HepG2 (cell line): ENCODE data around the gene SECTM1. TPM values are rescaled to one million over a fixed set of nuclear protein-coding genes. Genes with fewer than 3 reads are reported as not detected.

ENCODE experiments used
- BCL6 ChIP-seq: IDR thresholded peaks from 2 replicates; pipeline ENCODE4 v1.6.1; 2016; ENCODE audit warnings: missing genetic modification reagents, missing compliant biosample characterization
- CREB1 ChIP-seq, 2 experiments: fragments of 450-650 bp in 1 of 2; IDR thresholded peaks; 2 replicates each; pipeline ENCODE4 v1.6.1; 2016 to 2017; ENCODE audit warnings: control low read depth in 1 of 2, mild to moderate bottlenecking in 1 of 2, missing compliant biosample characterization in 1 of 2, missing genetic modification characterization in 1 of 2
- DPF2 ChIP-seq: sonication (generic); formaldehyde crosslinking; IDR thresholded peaks from 2 replicates; pipeline ENCODE4 v1.4.0; 2020; ENCODE audit warnings: mild to moderate bottlenecking, low read depth, missing genetic modification reagents, borderline replicate concordance
- FOSL2 ChIP-seq: sonication (generic); formaldehyde crosslinking; IDR thresholded peaks from 2 replicates; pipeline ENCODE4 v1.4.0; 2020; ENCODE audit warnings: missing genetic modification reagents
- KAT8 ChIP-seq: IDR thresholded peaks from 2 replicates; pipeline ENCODE4 v1.6.1; 2016; ENCODE audit warnings: missing genetic modification reagents, missing compliant biosample characterization
- NFE2L1 ChIP-seq: sonication (generic); formaldehyde crosslinking; IDR thresholded peaks from 2 replicates; pipeline ENCODE4 v1.4.0; 2020; ENCODE audit warnings: missing genetic modification reagents, mild to moderate bottlenecking, borderline replicate concordance
- SOX13 ChIP-seq, 3 experiments: fragments of 450-650 bp in 1 of 3; sonication (generic) in 1 of 3; formaldehyde crosslinking in 1 of 3; IDR thresholded peaks in 2 of 3; conservative IDR thresholded peaks in 1 of 3; 2 replicates each; pipeline versions ENCODE4 v1.5.0 to v1.6.1; 2016 to 2020; ENCODE audit warnings: antibody characterized with exemption in 1 of 3, mild to moderate bottlenecking in 1 of 3, missing compliant biosample characterization in 1 of 3, missing genetic modification reagents in 1 of 3, moderate library complexity in 1 of 3
- YEATS2 ChIP-seq: sonication (generic); formaldehyde crosslinking; IDR thresholded peaks from 2 replicates; pipeline ENCODE4 v1.4.0; 2020; ENCODE audit warnings: missing genetic modification reagents, borderline replicate concordance
- ZMAT3 ChIP-seq: sonication (generic); formaldehyde crosslinking; conservative IDR thresholded peaks from 2 replicates; pipeline ENCODE4 v1.7.0; 2021; ENCODE audit warnings: missing genetic modification reagents
- ZNF124 ChIP-seq: sonication (generic); formaldehyde crosslinking; IDR thresholded peaks from 2 replicates; pipeline ENCODE4 v1.4.0; 2020; ENCODE audit warnings: missing genetic modification reagents
- ZNF674 ChIP-seq: sonication (generic); formaldehyde crosslinking; IDR thresholded peaks from 2 replicates; pipeline ENCODE4 v1.5.0; 2020; ENCODE audit warnings: low read depth, mild to moderate bottlenecking, missing genetic modification reagents
- ZSCAN12 ChIP-seq: sonication (generic); formaldehyde crosslinking; IDR thresholded peaks from 2 replicates; pipeline ENCODE4 v1.9.0; 2021; ENCODE audit warnings: mild to moderate bottlenecking, missing genetic modification reagents
- ZSCAN30 ChIP-seq: sonication (generic); formaldehyde crosslinking; IDR thresholded peaks from 2 replicates; pipeline ENCODE4 v1.5.0; 2020; ENCODE audit warnings: mild to moderate bottlenecking, missing genetic modification reagents
- polyA plus RNA-seq, 8 experiments: library from polyadenylated mRNA; depleted of rRNA in 3 of 8; stranded (reverse) in 7 of 8; unstranded in 1 of 8; fragments of >200 nt; fragmentation: Illumina TruSeq in 4 of 8; extraction: Trizol in 4 of 8; gene quantifications; 2 replicates each; pipeline versions ENCODE4 v1.2.1 to v1.2.3, GENCODE V29; 2011 to 2016; ENCODE audit warnings: low read depth in 4 of 8, missing spikeins in 1 of 8, mixed read lengths in 1 of 8; ENCODE audit not compliant: insufficient read depth in 1 of 8
- total RNA-seq, 5 experiments: library from RNA; depleted of rRNA; stranded (reverse); fragments of >200 nt; fragmentation: Illumina TruSeq; extraction: Trizol; gene quantifications; 2 replicates each; pipeline ENCODE4 v1.2.3, GENCODE V29; 2016; ENCODE audit warnings: low read depth in 1 of 5
- TF ChIP-seq, protein P1 (sequence below): sonication (generic); formaldehyde crosslinking; IDR thresholded peaks from 2 replicates; pipeline ENCODE4 v1.4.0; 2020; ENCODE audit warnings: missing genetic modification reagents, borderline replicate concordance
- TF ChIP-seq, protein P2 (sequence below): sonication (generic); formaldehyde crosslinking; IDR thresholded peaks from 2 replicates; pipeline ENCODE4 v1.8.1; 2022; ENCODE audit warnings: mild to moderate bottlenecking, missing genetic modification reagents
- TF ChIP-seq, protein P3 (sequence below), 2 experiments: sonication (generic) in 1 of 2; formaldehyde crosslinking in 1 of 2; IDR thresholded peaks; 2 replicates each; pipeline versions ENCODE4 v1.4.0 to v1.6.1; 2016 to 2020; ENCODE audit warnings: borderline replicate concordance in 1 of 2, low read depth in 1 of 2, mild to moderate bottlenecking in 1 of 2, missing genetic modification reagents in 1 of 2
- TF ChIP-seq, protein P4 (sequence below): sonication (generic); formaldehyde crosslinking; IDR thresholded peaks from 2 replicates; pipeline ENCODE4 v1.4.0; 2020; ENCODE audit warnings: missing genetic modification reagents, borderline replicate concordance

The SECTM1 gene
- total and polyA plus RNA-seq, 2 of the 13 experiments (the other 11 are each of a cell fraction or from before 2014, with no cell fraction given) = 3.5 to 5.3 TPM

DNA sequence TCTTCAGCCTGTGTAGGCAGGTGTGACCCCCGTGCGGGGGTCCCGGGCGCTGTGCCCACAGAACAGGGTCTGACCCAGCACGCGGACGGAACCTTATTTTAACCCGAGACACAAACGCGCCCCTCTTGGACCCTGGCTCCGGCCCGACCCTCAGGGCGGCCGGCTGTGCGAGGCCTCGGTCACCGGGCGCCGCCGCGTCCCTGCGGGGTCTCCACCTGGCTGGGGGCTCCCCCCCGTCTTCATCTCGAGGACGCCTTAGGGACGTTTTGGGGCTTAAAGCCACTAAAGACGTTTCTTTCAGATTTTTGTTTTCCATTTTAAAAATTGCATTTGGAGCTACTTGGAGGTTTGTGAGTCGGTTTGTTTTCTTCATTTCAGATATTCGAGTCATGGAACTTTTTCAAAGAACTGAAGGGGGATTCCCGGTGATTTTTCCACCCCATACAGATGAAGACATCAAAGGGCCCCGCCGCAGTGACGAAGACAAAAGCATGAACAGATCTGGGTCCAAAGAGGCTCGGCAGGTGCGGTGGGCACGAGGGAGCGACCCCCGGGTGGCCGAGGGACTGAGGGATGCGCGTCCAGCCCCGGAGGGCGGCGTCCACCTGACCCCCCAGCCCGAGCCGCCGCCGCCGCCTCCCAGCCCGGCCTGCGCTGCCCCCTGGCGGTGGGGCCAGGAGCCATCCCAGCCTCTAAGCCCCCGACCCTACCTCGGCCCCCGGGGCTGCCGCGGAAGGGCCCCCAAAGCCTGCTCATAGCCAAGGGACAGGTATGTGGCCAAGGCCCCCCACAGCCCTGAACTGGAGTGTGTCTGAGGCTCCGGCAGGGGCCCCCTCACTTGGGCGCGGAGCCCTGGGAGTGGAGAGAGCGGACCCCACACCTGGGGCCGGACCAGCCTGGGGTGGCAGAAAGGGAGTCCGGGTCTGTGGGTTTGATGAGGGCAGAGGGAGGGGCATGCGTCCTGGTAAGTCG is 12.3 kb downstream of the SECTM1 start (continued):
- no peak for TF ChIP-seq ZNF674 (CRISPR knock-in tag)
- TF ChIP-seq YEATS2 (CRISPR knock-in tag) = no peak
- TF ChIP-seq, protein P1, sequence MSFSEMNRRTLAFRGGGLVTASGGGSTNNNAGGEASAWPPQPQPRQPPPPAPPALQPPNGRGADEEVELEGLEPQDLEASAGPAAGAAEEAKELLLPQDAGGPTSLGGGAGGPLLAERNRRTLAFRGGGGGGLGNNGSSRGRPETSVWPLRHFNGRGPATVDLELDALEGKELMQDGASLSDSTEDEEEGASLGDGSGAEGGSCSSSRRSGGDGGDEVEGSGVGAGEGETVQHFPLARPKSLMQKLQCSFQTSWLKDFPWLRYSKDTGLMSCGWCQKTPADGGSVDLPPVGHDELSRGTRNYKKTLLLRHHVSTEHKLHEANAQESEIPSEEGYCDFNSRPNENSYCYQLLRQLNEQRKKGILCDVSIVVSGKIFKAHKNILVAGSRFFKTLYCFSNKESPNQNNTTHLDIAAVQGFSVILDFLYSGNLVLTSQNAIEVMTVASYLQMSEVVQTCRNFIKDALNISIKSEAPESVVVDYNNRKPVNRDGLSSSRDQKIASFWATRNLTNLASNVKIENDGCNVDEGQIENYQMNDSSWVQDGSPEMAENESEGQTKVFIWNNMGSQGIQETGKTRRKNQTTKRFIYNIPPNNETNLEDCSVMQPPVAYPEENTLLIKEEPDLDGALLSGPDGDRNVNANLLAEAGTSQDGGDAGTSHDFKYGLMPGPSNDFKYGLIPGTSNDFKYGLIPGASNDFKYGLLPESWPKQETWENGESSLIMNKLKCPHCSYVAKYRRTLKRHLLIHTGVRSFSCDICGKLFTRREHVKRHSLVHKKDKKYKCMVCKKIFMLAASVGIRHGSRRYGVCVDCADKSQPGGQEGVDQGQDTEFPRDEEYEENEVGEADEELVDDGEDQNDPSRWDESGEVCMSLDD (CRISPR knock-in tag) = no peak; the same call in 1 of the 2 replicates
- TF ChIP-seq NFE2L1 (CRISPR knock-in tag) = no peak
- no peak for TF ChIP-seq DPF2 (CRISPR knock-in tag)
- TF ChIP-seq ZMAT3 = 0 out of 2 replicates have a peak, but pooled peaks have one; percentile 44
- TF ChIP-seq ZSCAN12 = no peak
- TF ChIP-seq SOX13 (IDR thresholded peaks at IDR 0.05) = no peak
- no peak for TF ChIP-seq SOX13 (CRISPR knock-in tag; conservative IDR thresholded peaks at IDR 0.05 in 1 of 2, IDR thresholded peaks at IDR 0.05 in 1 of 2)
- TF ChIP-seq KAT8 = no peak
- 0 out of 2 replicates have a peak, but pooled peaks have one; percentile 38 for TF ChIP-seq ZNF124
- TF ChIP-seq, protein P2, sequence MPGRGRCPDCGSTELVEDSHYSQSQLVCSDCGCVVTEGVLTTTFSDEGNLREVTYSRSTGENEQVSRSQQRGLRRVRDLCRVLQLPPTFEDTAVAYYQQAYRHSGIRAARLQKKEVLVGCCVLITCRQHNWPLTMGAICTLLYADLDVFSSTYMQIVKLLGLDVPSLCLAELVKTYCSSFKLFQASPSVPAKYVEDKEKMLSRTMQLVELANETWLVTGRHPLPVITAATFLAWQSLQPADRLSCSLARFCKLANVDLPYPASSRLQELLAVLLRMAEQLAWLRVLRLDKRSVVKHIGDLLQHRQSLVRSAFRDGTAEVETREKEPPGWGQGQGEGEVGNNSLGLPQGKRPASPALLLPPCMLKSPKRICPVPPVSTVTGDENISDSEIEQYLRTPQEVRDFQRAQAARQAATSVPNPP (CRISPR knock-in tag) = no peak
- no peak for TF ChIP-seq ZSCAN30 (CRISPR knock-in tag)
- no peak; the same call in 1 of the 2 replicates for TF ChIP-seq BCL6 (CRISPR knock-in tag)
- TF ChIP-seq, protein P3, sequence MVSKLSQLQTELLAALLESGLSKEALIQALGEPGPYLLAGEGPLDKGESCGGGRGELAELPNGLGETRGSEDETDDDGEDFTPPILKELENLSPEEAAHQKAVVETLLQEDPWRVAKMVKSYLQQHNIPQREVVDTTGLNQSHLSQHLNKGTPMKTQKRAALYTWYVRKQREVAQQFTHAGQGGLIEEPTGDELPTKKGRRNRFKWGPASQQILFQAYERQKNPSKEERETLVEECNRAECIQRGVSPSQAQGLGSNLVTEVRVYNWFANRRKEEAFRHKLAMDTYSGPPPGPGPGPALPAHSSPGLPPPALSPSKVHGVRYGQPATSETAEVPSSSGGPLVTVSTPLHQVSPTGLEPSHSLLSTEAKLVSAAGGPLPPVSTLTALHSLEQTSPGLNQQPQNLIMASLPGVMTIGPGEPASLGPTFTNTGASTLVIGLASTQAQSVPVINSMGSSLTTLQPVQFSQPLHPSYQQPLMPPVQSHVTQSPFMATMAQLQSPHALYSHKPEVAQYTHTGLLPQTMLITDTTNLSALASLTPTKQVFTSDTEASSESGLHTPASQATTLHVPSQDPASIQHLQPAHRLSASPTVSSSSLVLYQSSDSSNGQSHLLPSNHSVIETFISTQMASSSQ (IDR thresholded peaks at IDR 0.05; ENCODE audit: low read depth) = no peak
- TF ChIP-seq, protein P3 (CRISPR knock-in tag; IDR thresholded peaks at IDR 0.05; ENCODE audit: borderline replicate concordance) = no peak
- TF ChIP-seq, protein P4, sequence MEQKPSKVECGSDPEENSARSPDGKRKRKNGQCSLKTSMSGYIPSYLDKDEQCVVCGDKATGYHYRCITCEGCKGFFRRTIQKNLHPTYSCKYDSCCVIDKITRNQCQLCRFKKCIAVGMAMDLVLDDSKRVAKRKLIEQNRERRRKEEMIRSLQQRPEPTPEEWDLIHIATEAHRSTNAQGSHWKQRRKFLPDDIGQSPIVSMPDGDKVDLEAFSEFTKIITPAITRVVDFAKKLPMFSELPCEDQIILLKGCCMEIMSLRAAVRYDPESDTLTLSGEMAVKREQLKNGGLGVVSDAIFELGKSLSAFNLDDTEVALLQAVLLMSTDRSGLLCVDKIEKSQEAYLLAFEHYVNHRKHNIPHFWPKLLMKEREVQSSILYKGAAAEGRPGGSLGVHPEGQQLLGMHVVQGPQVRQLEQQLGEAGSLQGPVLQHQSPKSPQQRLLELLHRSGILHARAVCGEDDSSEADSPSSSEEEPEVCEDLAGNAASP (CRISPR knock-in tag) = no peak
- no peak for TF ChIP-seq CREB1 (IDR thresholded peaks at IDR 0.05)
- TF ChIP-seq CREB1 (CRISPR knock-in tag; IDR thresholded peaks at IDR 0.05) = no peak
- TF ChIP-seq FOSL2 (CRISPR knock-in tag) = no peak
